ENCODE data around the gene SBF2. TPM values are rescaled to one million over a fixed set of nuclear protein-coding genes. Genes with fewer than 3 reads are reported as not detected.

SBF2 gene
- polyA plus RNA-seq, 4 donors: 10.0 to 50.5 (median 15.1) TPM

GRCh38 chr11:10305262-10305963 is 11.4 kb upstream of the SBF2 start:
- H3K36me3 ChIP-seq (ENCODE audit: control insufficient read depth in 3 of 3, insufficient read depth in 2 of 3, low read depth in 1 of 3, low read length in 3 of 3): no peaks in the 10 kb centered on the region
- WGBS, 3 donors: 0 to 1% (median 0%) methylated on average over 44 to 51 of the region's 51 CpGs
- H3K4me3 ChIP-seq (ENCODE audit: low read depth in 1 of 3, low read length in 3 of 3): peak overlapping the region; percentile 54 to 79 (median 56)
- peak overlapping the region; percentile 62 to 97 (median 71) for H3K27ac ChIP-seq (ENCODE audit: low read depth in 1 of 3, low read length in 2 of 3)
- peaks cover 3 to 31% (median 17%) of the 10 kb centered on the region in 3 donors for H3K4me1 ChIP-seq (ENCODE audit: control insufficient read depth in 3 of 3, insufficient read depth in 2 of 3, low read depth in 1 of 3, low read length in 2 of 3)
- H3K9me3 ChIP-seq (ENCODE audit: control insufficient read depth in 2 of 2, insufficient read depth in 1 of 2, low read depth in 1 of 2, low read length in 1 of 2): no peaks in the 10 kb centered on the region
- no peak for FAIRE-seq
- H3K27me3 ChIP-seq (ENCODE audit: control insufficient read depth in 3 of 3, insufficient read depth in 3 of 3, low read length in 3 of 3): peaks cover 0 to 29% (median 0%) of the 10 kb centered on the region in 3 donors
- peak; percentile 49 to 80 for DNase-seq

GRCh38 chr11:10304495-10305261 is 10.7 kb upstream of the SBF2 start, which contains the start of gene ADM:
Gene ADM (plus strand): TSS chr11:10305073. CDS start chr11:10305701, 628 bp downstream.
- Histone ChIP-seq H3K4me3 (ENCODE audit: low read depth in 1 of 3, low read length in 3 of 3) (peak within 1 kb of the TSS; percentile 56 to 79 (median 69)), H3K9me3 (ENCODE audit: control insufficient read depth in 2 of 2, insufficient read depth in 1 of 2, low read depth in 1 of 2, low read length in 1 of 2) (no peaks in the 10 kb centered on the region), H3K4me1 (ENCODE audit: control insufficient read depth in 3 of 3, insufficient read depth in 2 of 3, low read depth in 1 of 3, low read length in 2 of 3) (peaks cover 3 to 28% (median 17%) of the 10 kb centered on the region in 3 donors), H3K27ac (ENCODE audit: low read depth in 1 of 3, low read length in 2 of 3) (peak within 1 kb of the TSS; percentile 89 to 99 (median 97)), H3K36me3 (ENCODE audit: control insufficient read depth in 3 of 3, insufficient read depth in 2 of 3, low read depth in 1 of 3, low read length in 3 of 3) (no peaks in the 10 kb centered on the region), H3K27me3 (ENCODE audit: control insufficient read depth in 3 of 3, insufficient read depth in 3 of 3, low read length in 3 of 3) (peaks cover 0 to 29% (median 0%) of the 10 kb centered on the region in 3 donors)
- peak; percentile 86 to 91 for DNase-seq
- WGBS, 3 donors: 0 to 1% (median 1%) methylated on average over 47 to 48 of the region's 48 CpGs
- no peak for FAIRE-seq

- DNase-seq: peak; percentile 73 to 79
- 2 to 18% (median 2%) methylated on average over 29 of the region's 29 CpGs for WGBS, 3 donors
Observed at GRCh38 chr11:10303558-10304363, 9.7 kb upstream of the SBF2 start.

GRCh38 chr11:10302744-10303557 is 8.9 kb upstream of the SBF2 start:
- FAIRE-seq: no peak

More at GRCh38 chr11:10303558-10304363, 9.7 kb upstream of the SBF2 start:
- H3K36me3 ChIP-seq (ENCODE audit: control insufficient read depth in 3 of 3, insufficient read depth in 2 of 3, low read depth in 1 of 3, low read length in 3 of 3): no peaks in the 10 kb centered on the region
- peak overlapping the region; percentile 56 to 79 (median 63) for H3K4me3 ChIP-seq (ENCODE audit: low read depth in 1 of 3, low read length in 3 of 3)
- peaks cover 0 to 28% (median 11%) of the 10 kb centered on the region in 3 donors for H3K4me1 ChIP-seq (ENCODE audit: control insufficient read depth in 3 of 3, insufficient read depth in 2 of 3, low read depth in 1 of 3, low read length in 2 of 3)
- H3K27me3 ChIP-seq (ENCODE audit: control insufficient read depth in 3 of 3, insufficient read depth in 3 of 3, low read length in 3 of 3): peaks cover 0 to 22% (median 0%) of the 10 kb centered on the region in 3 donors
- no peaks in the 10 kb centered on the region for H3K9me3 ChIP-seq (ENCODE audit: control insufficient read depth in 2 of 2, insufficient read depth in 1 of 2, low read depth in 1 of 2, low read length in 1 of 2)
- FAIRE-seq: no peak
- H3K27ac ChIP-seq (ENCODE audit: low read depth in 1 of 3, low read length in 2 of 3): peak overlapping the region; percentile 89 to 99 (median 97)

GRCh38 chr11:10302359-10302743 is 8.3 kb upstream of the SBF2 start:
- Histone ChIP-seq H3K4me3 (ENCODE audit: low read depth in 1 of 3, low read length in 3 of 3) (peak overlapping the region; percentile 35 to 79 (median 56)), H3K27me3 (ENCODE audit: control insufficient read depth in 3 of 3, insufficient read depth in 3 of 3, low read length in 3 of 3) (peaks cover 0 to 17% (median 0%) of the 10 kb centered on the region in 3 donors), H3K9me3 (ENCODE audit: control insufficient read depth in 2 of 2, insufficient read depth in 1 of 2, low read depth in 1 of 2, low read length in 1 of 2) (no peaks in the 10 kb centered on the region), H3K36me3 (ENCODE audit: control insufficient read depth in 3 of 3, insufficient read depth in 2 of 3, low read depth in 1 of 3, low read length in 3 of 3) (no peaks in the 10 kb centered on the region), H3K27ac (ENCODE audit: low read depth in 1 of 3, low read length in 2 of 3) (peak overlapping the region; percentile 89 to 99 (median 97)), H3K4me1 (ENCODE audit: control insufficient read depth in 3 of 3, insufficient read depth in 2 of 3, low read depth in 1 of 3, low read length in 2 of 3) (peaks cover 0 to 20% (median 5%) of the 10 kb centered on the region in 3 donors)
- WGBS, 3 donors: 13 to 30% (median 14%) methylated on average over 10 of the region's 10 CpGs
- FAIRE-seq (no peak), DNase-seq (peak in 1 of 2 donors; percentile 51)

More at GRCh38 chr11:10302744-10303557, 8.9 kb upstream of the SBF2 start:
- peak; percentile 93 for DNase-seq
- Histone ChIP-seq H3K27ac (ENCODE audit: low read depth in 1 of 3, low read length in 2 of 3) (peak overlapping the region; percentile 89 to 99 (median 97)), H3K4me3 (ENCODE audit: low read depth in 1 of 3, low read length in 3 of 3) (peak overlapping the region; percentile 56 to 79 (median 63)), H3K36me3 (ENCODE audit: control insufficient read depth in 3 of 3, insufficient read depth in 2 of 3, low read depth in 1 of 3, low read length in 3 of 3) (no peaks in the 10 kb centered on the region), H3K4me1 (ENCODE audit: control insufficient read depth in 3 of 3, insufficient read depth in 2 of 3, low read depth in 1 of 3, low read length in 2 of 3) (peaks cover 0 to 23% (median 5%) of the 10 kb centered on the region in 3 donors), H3K9me3 (ENCODE audit: control insufficient read depth in 2 of 2, insufficient read depth in 1 of 2, low read depth in 1 of 2, low read length in 1 of 2) (no peaks in the 10 kb centered on the region), H3K27me3 (ENCODE audit: control insufficient read depth in 3 of 3, insufficient read depth in 3 of 3, low read length in 3 of 3) (peaks cover 0 to 22% (median 0%) of the 10 kb centered on the region in 3 donors)
- 1% methylated on average over 52 to 56 of the region's 56 CpGs for WGBS, 3 donors

- H3K36me3 ChIP-seq (ENCODE audit: control insufficient read depth in 3 of 3, insufficient read depth in 2 of 3, low read depth in 1 of 3, low read length in 3 of 3): no peaks in the 10 kb centered on the region
- no peak for FAIRE-seq
- WGBS, 3 donors: 24 to 51% (median 30%) methylated on average over 9 of the region's 9 CpGs
- peaks cover 0 to 17% (median 5%) of the 10 kb centered on the region in 3 donors for H3K4me1 ChIP-seq (ENCODE audit: control insufficient read depth in 3 of 3, insufficient read depth in 2 of 3, low read depth in 1 of 3, low read length in 2 of 3)
- no peaks in the 10 kb centered on the region for H3K9me3 ChIP-seq (ENCODE audit: control insufficient read depth in 2 of 2, insufficient read depth in 1 of 2, low read depth in 1 of 2, low read length in 1 of 2)
- H3K4me3 ChIP-seq (ENCODE audit: low read depth in 1 of 3, low read length in 3 of 3): peak overlapping the region in 2 of 3 donors; percentile 56 to 79
- DNase-seq: no peak
- peak overlapping the region in 2 of 3 donors; percentile 97 to 99 for H3K27ac ChIP-seq (ENCODE audit: low read depth in 1 of 3, low read length in 2 of 3)
- peaks cover 0 to 13% (median 0%) of the 10 kb centered on the region in 3 donors for H3K27me3 ChIP-seq (ENCODE audit: control insufficient read depth in 3 of 3, insufficient read depth in 3 of 3, low read length in 3 of 3)
Observed at GRCh38 chr11:10301656-10302358, 7.8 kb upstream of the SBF2 start.

- Histone ChIP-seq H3K4me1 (ENCODE audit: control insufficient read depth in 3 of 3, insufficient read depth in 2 of 3, low read depth in 1 of 3, low read length in 2 of 3) (peaks cover 0 to 15% (median 0%) of the 10 kb centered on the region in 3 donors), H3K4me3 (ENCODE audit: low read depth in 1 of 3, low read length in 3 of 3) (no peak overlapping the region), H3K27ac (ENCODE audit: low read depth in 1 of 3, low read length in 2 of 3) (no peak overlapping the region), H3K9me3 (ENCODE audit: control insufficient read depth in 2 of 2, insufficient read depth in 1 of 2, low read depth in 1 of 2, low read length in 1 of 2) (no peaks in the 10 kb centered on the region), H3K27me3 (ENCODE audit: control insufficient read depth in 3 of 3, insufficient read depth in 3 of 3, low read length in 3 of 3) (no peaks in the 10 kb centered on the region), H3K36me3 (ENCODE audit: control insufficient read depth in 3 of 3, insufficient read depth in 2 of 3, low read depth in 1 of 3, low read length in 3 of 3) (no peaks in the 10 kb centered on the region)
- DNase-seq: peak in 1 of 2 donors; percentile 31
- WGBS, 3 donors: 73 to 87% (median 81%) methylated on average over 5 of the region's 5 CpGs
- FAIRE-seq: no peak
Observed at GRCh38 chr11:10298342-10298741, 4.3 kb upstream of the SBF2 start.

Data from small intestine (tissue), 7 donors.